ENCODE data around the gene ACTL6A.
A peak's percentile ranks its signal among the peaks of the same experiment; 100 is the strongest.

The ACTL6A gene

DNA sequence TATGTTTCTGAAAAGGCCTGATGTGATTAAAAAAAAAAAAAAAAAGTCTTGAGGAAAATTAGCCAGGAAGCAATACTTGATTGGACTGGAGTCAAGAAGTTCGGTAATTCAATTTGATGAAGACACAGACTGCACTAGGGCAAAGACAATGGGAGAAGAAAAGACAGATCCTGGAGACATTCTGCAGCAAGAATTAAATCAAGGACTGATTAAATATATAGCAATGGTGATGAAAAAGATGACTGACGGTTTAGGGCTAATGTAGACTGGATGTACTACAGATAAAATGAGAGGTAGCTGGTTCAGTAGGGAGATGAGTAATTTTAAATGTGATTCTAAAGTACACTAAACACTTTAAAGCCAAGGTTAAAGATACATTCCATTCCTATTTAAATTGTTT is 27.9 kb downstream of the ACTL6A start:
- DNase-seq (ENCODE audit: low spot score): no peak

GRCh38 chr3:179591313-179591712 is 28.6 kb downstream of the ACTL6A start:
- DNase-seq (ENCODE audit: low spot score): no peak

DNA sequence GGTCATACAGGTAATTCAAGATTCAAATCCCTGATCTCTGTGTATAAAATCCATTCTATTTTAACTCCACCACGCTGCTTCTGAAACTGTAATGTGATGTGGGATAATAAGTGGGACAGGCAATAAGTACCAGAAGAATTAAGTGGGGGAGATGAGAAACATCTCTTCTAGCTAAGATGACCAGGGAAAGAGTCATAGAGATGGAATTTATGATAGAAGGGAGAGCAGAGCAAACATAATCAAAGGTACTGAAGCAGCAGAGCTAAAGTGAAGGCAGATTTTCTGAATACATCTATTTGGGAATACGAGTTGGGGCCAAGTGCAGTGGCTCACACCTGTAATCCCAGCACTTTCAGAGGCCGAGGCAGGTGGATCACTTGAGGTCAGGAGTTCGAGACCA is 36.8 kb downstream of the ACTL6A start:
- DNase-seq (ENCODE audit: low spot score): no peak

GRCh38 chr3:179603321-179603720 is 40.6 kb downstream of the ACTL6A start:
- no peak for DNase-seq (ENCODE audit: low spot score)

- no peak for DNase-seq (ENCODE audit: low spot score)
Measured at GRCh38 chr3:179603831-179604230, 41.1 kb downstream of the ACTL6A start.

GRCh38 chr3:179604321-179605078 is 41.8 kb downstream of the ACTL6A start, which contains the start of the genes MRPL47 and NDUFB5:
MRPL47 (minus strand) TSS chr3:179604638; CDS start chr3:179604624, 14 bp downstream.
NDUFB5 (plus strand) TSS chr3:179604794; CDS start chr3:179604816, 22 bp downstream.
- peak; percentile 64 for DNase-seq (ENCODE audit: low spot score)

GRCh38 chr3:179606534-179607085 is 43.9 kb downstream of the ACTL6A start:
- no peak for DNase-seq (ENCODE audit: low spot score)

- no peak for DNase-seq (ENCODE audit: low spot score)
Measured at GRCh38 chr3:179608931-179609720, 46.4 kb downstream of the ACTL6A start.

DNA sequence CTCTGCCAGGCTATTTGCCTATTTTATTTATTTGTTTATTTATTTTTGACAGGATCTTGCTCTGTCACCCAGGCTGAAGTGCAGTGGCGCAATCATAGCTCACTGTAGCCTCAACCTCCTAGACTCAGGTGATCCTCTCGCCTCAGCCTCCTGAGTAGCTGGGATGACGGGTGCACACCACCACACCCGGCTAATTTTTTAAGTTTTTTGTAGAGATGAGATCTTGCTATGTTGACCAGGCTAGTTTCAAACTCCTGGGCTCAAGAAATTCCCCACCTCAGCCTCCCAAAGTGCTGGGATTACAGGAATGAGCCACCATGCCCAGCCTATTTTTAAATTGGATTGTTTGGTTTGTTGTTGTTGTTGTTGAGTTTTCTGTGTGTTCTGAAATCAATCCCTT is 47.3 kb downstream of the ACTL6A start:
- DNase-seq (ENCODE audit: low spot score): no peak

GRCh38 chr3:179613807-179614206 is 51.1 kb downstream of the ACTL6A start:
- no peak for DNase-seq (ENCODE audit: low spot score)

DNA sequence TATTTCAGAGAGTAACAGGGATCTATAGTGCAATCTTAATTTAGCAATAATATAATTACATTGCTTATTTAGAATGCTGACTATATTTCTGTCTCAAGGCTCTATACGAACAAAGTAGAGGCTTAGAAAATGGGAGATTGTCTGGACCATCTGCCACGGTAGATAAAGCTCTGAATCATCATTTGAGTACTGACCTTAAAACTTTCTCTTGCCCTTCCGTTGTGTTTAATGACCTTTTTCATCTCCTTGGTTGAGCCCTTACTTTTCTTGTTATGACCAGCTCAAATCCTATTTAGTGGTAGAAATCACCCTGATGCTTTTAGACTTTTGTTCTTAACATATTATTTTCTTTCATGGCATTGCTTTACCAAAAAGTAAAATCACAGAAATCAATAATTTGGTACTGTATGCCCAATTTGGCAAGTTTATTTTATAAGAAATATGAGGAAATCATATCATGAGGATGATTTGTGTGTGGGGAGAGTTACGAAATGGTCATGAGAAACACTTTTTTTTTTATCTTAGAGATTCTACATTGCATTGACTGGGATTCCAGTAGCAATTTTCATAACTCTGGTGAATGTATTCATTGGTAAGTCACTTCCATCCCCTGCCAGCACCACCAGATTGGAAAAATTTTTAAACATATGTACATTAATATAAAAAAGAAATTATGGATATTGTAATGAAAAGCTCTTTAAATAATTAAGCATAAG is 52.9 kb downstream of the ACTL6A start:
- no peak for DNase-seq (ENCODE audit: low spot score)

- DNase-seq (ENCODE audit: low spot score): no peak
Measured at GRCh38 chr3:179622023-179622422, 59.3 kb downstream of the ACTL6A start.

DNA sequence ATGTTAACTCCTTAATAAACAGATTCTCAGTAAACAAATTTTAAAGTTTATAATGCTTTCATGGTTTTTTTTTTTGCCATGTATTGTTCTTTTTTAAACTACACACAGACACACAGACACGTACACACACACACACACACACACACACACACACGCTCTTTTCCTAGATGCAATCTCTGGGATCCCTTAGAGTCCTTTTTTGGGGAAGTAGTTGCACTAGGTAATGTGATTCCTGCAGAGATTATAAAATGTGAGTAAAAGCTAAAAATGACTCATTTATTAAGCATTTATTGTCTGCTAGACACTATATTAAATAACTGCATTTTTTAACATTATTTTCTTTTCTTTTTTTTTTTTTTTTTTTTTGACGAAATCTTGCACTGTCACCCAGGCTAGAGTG is 61.7 kb downstream of the ACTL6A start:
- DNase-seq (ENCODE audit: low spot score): no peak

DNA sequence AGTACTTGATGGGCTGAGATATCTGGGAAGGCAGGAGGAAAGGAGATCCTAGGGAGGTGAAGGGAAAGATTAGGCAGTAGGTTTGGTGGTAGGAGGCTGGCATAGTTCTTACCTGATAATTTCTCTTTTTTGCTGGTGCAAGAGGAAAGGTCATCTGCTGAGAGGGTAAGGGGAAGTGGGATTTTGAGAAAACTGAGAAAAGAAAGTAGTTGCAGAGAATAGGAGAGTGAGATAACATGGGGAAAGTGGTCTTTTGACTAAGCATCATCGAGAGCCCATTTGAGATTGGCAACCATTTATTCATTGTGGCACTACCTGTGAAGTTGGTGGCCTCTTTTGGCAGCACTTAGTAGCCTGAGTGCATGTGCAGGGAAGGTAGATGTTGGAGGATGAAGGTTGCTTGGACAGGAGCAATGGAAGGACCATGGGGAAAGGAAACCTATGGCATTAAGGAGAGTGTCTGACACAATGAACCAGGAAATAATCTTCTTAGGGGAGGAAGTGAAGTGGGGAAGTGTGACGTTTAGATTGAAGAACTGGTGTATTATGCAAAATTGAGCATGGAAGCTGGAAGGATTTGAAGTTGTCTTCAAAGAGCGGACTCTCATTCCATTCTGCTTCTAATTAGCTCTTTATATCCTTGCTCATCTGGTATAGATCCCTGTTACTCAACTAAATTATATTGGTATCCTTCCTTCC is 68.2 kb downstream of the ACTL6A start:
- DNase-seq (ENCODE audit: low spot score): no peak

Data from HuH-7 (cell line).